Measurements from ENCODE around the gene PIERCE2.
A peak's percentile ranks its signal among the peaks of the same experiment; 100 is the strongest.
"Not testable (repeated sequence)": the region's sequence is repeated elsewhere in the genome, so short reads cannot be mapped to it uniquely, and the experiment has no call there.

PIERCE2 gene

DNA sequence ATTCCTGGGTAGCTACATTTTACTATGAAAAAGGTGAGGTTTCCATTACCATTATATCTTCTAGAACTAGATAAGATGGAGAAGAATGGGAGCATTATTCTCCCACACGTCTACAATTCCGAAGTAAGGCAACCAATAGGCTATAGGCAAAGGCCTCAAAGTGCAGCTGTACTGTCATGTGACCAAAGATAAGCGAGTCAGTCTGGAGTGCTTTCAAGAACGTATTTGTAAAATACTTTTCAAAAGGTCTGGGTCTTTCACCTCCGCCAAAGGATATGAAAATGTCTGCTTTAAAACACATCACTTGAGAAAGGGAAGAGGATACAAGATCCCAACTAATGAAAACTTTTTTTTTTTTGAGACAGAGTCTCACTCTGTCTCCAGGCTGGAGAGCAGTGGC is 10.1 kb upstream of the PIERCE2 start:
- no peaks in the 10 kb centered on the region for H4K20me1 ChIP-seq (ENCODE audit: insufficient read depth, low read length, poor library complexity, severe bottlenecking)
- peaks cover 9% of the 10 kb centered on the region; the same call in 1 of the 2 replicates for H3F3A ChIP-seq (ENCODE audit: low read depth)
- no peak for TF ChIP-seq EZH2phosphoT487 (IDR thresholded peaks at IDR 0.05; ENCODE audit: borderline replicate concordance)
- TF ChIP-seq, protein P1, sequence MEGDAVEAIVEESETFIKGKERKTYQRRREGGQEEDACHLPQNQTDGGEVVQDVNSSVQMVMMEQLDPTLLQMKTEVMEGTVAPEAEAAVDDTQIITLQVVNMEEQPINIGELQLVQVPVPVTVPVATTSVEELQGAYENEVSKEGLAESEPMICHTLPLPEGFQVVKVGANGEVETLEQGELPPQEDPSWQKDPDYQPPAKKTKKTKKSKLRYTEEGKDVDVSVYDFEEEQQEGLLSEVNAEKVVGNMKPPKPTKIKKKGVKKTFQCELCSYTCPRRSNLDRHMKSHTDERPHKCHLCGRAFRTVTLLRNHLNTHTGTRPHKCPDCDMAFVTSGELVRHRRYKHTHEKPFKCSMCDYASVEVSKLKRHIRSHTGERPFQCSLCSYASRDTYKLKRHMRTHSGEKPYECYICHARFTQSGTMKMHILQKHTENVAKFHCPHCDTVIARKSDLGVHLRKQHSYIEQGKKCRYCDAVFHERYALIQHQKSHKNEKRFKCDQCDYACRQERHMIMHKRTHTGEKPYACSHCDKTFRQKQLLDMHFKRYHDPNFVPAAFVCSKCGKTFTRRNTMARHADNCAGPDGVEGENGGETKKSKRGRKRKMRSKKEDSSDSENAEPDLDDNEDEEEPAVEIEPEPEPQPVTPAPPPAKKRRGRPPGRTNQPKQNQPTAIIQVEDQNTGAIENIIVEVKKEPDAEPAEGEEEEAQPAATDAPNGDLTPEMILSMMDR (conservative IDR thresholded peaks at IDR 0.05; ENCODE audit: low read length) = no peak
- H3K36me3 ChIP-seq (ENCODE audit: insufficient read depth, low read length) = no peaks in the 10 kb centered on the region
- no peak overlapping the region for H3K4me3 ChIP-seq (ENCODE audit: low read length, poor library complexity, severe bottlenecking)
- H3K79me2 ChIP-seq (ENCODE audit: insufficient read depth, low read length) = peaks cover 32% of the 10 kb centered on the region
- peaks cover 30% of the 10 kb centered on the region for H3K4me1 ChIP-seq (ENCODE audit: insufficient read depth, low read length, poor library complexity, severe bottlenecking)
- no peak overlapping the region for H2AFZ ChIP-seq (ENCODE audit: low read length)
- peaks cover 4% of the 10 kb centered on the region; the same call in 1 of the 2 replicates for H3K9me3 ChIP-seq (ENCODE audit: insufficient read depth, low read depth, low read length)
- H3K9me2 ChIP-seq (replicated peaks; ENCODE audit: low read depth, low read length) = no peaks in the 10 kb centered on the region
- no peaks in the 10 kb centered on the region for H3K27me3 ChIP-seq (ENCODE audit: insufficient read depth, low read length, poor library complexity, severe bottlenecking)
- H3K9ac ChIP-seq (ENCODE audit: low read depth, low read length, poor library complexity, severe bottlenecking) = no peak overlapping the region
- no peak overlapping the region for H3K4me2 ChIP-seq (ENCODE audit: low read depth, low read length, poor library complexity, severe bottlenecking)

GRCh38 chr15:55400050-55400449 is 8.2 kb upstream of the PIERCE2 start:
- H3K36me3 ChIP-seq (ENCODE audit: insufficient read depth, low read length); H3K27me3 ChIP-seq (ENCODE audit: insufficient read depth, low read length, poor library complexity, severe bottlenecking); H3K4me3 ChIP-seq (ENCODE audit: low read length, poor library complexity, severe bottlenecking); H3K9me3 ChIP-seq (ENCODE audit: insufficient read depth, low read depth, low read length); H4K20me1 ChIP-seq (ENCODE audit: insufficient read depth, low read length, poor library complexity, severe bottlenecking); H3K9me2 ChIP-seq (replicated peaks; ENCODE audit: low read depth, low read length); H2AFZ ChIP-seq (ENCODE audit: low read length); H3K4me2 ChIP-seq (ENCODE audit: low read depth, low read length, poor library complexity, severe bottlenecking); H3K9ac ChIP-seq (ENCODE audit: low read depth, low read length, poor library complexity, severe bottlenecking): not testable (repeated sequence)
- Histone ChIP-seq H3K4me1 (ENCODE audit: insufficient read depth, low read length, poor library complexity, severe bottlenecking) (peaks cover 45% of the 10 kb centered on the region), H3K79me2 (ENCODE audit: insufficient read depth, low read length) (peaks cover 35% of the 10 kb centered on the region), H3F3A (ENCODE audit: low read depth) (peaks cover 12% of the 10 kb centered on the region; the same call in 1 of the 2 replicates)

DNA sequence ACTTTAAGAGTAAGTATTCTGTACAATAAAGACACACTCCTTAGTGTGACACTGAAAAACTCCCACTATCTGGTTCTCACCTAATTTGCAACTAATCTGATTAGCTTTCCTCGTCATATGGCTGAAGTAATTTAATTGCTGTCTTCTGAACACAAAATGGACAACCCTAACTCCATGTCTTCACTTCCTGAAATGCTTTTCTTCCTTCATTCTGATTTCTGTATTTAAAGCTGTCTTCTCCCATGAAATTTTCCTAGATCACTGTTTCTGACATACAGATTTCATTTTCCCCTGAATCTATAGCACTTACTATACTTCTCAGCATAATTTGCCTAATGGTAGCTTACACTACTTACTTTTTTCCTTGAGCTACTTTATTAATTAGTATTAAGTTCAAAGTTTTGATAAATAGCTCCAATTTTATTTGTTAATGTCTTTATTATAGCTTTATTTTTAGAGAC is 6.5 kb upstream of the PIERCE2 start:
- Histone ChIP-seq H3K9me2 (replicated peaks; ENCODE audit: low read depth, low read length) (no peaks in the 10 kb centered on the region), H3K4me3 (ENCODE audit: low read length, poor library complexity, severe bottlenecking) (no peak overlapping the region), H3K4me2 (ENCODE audit: low read depth, low read length, poor library complexity, severe bottlenecking) (peak overlapping the region; percentile 85), H3K27me3 (ENCODE audit: insufficient read depth, low read length, poor library complexity, severe bottlenecking) (no peaks in the 10 kb centered on the region), H3K9ac (ENCODE audit: low read depth, low read length, poor library complexity, severe bottlenecking) (peak overlapping the region; percentile 78), H3K36me3 (ENCODE audit: insufficient read depth, low read length) (no peaks in the 10 kb centered on the region), H4K20me1 (ENCODE audit: insufficient read depth, low read length, poor library complexity, severe bottlenecking) (no peaks in the 10 kb centered on the region), H3K4me1 (ENCODE audit: insufficient read depth, low read length, poor library complexity, severe bottlenecking) (peaks cover 59% of the 10 kb centered on the region), H3K79me2 (ENCODE audit: insufficient read depth, low read length) (peaks cover 46% of the 10 kb centered on the region), H3F3A (ENCODE audit: low read depth) (peaks cover 12% of the 10 kb centered on the region; the same call in 1 of the 2 replicates), H3K9me3 (ENCODE audit: insufficient read depth, low read depth, low read length) (no peaks in the 10 kb centered on the region), H2AFZ (ENCODE audit: low read length) (no peak overlapping the region)
- TF ChIP-seq, protein P1 (conservative IDR thresholded peaks at IDR 0.05; ENCODE audit: low read length) = no peak
- no peak for TF ChIP-seq EZH2phosphoT487 (IDR thresholded peaks at IDR 0.05; ENCODE audit: borderline replicate concordance)

- Histone ChIP-seq H3K9me2 (replicated peaks; ENCODE audit: low read depth, low read length) (no peaks in the 10 kb centered on the region), H3K27me3 (ENCODE audit: insufficient read depth, low read length, poor library complexity, severe bottlenecking) (no peaks in the 10 kb centered on the region), H3K4me3 (ENCODE audit: low read length, poor library complexity, severe bottlenecking) (peak overlapping the region; percentile 62), H3K9me3 (ENCODE audit: insufficient read depth, low read depth, low read length) (no peaks in the 10 kb centered on the region), H3K4me2 (ENCODE audit: low read depth, low read length, poor library complexity, severe bottlenecking) (peak overlapping the region; percentile 85), H3K4me1 (ENCODE audit: insufficient read depth, low read length, poor library complexity, severe bottlenecking) (peaks cover 65% of the 10 kb centered on the region), H3K9ac (ENCODE audit: low read depth, low read length, poor library complexity, severe bottlenecking) (peak overlapping the region; percentile 78), H2AFZ (ENCODE audit: low read length) (no peak overlapping the region), H3K79me2 (ENCODE audit: insufficient read depth, low read length) (peaks cover 55% of the 10 kb centered on the region), H3F3A (ENCODE audit: low read depth) (peaks cover 12% of the 10 kb centered on the region; the same call in 1 of the 2 replicates), H3K36me3 (ENCODE audit: insufficient read depth, low read length) (no peaks in the 10 kb centered on the region), H4K20me1 (ENCODE audit: insufficient read depth, low read length, poor library complexity, severe bottlenecking) (no peaks in the 10 kb centered on the region)
- no peak for TF ChIP-seq EZH2phosphoT487 (IDR thresholded peaks at IDR 0.05; ENCODE audit: borderline replicate concordance)
- TF ChIP-seq, protein P1 (conservative IDR thresholded peaks at IDR 0.05; ENCODE audit: low read length) = no peak
Observed at GRCh38 chr15:55402707-55403106, 5.6 kb upstream of the PIERCE2 start.

All from Loucy (cell line).